Measurements from ENCODE around the gene DDX47. TPM values are rescaled to one million over a fixed set of nuclear protein-coding genes. Genes with fewer than 3 reads are reported as not detected.
"Not testable (repeated sequence)": the region's sequence is repeated elsewhere in the genome, so short reads cannot be mapped to it uniquely, and the experiment has no call there.

The DDX47 gene
- total RNA-seq, 1 donor from 2014 or later: 59.6 TPM

DNA sequence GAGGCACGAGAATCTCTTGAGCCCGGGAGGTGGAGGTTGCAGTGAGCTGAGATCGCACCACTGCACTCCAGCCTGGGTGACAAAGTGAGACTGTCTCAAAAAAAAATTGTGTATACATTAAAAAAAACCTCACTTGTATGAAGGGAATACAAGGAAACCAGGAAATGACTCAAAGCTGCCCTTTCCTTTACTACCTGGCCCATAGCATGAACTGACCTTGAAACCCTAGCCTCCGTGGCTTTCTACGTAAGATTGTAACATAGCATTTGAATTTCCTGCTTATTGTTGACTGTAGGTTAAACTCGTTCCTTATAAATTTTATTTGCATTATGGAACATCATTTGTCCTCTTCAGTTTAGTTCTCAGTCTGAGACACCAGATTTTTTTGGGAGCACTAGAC, 9.1 kb upstream of the DDX47 start:
- TF ChIP-seq, protein P1, sequence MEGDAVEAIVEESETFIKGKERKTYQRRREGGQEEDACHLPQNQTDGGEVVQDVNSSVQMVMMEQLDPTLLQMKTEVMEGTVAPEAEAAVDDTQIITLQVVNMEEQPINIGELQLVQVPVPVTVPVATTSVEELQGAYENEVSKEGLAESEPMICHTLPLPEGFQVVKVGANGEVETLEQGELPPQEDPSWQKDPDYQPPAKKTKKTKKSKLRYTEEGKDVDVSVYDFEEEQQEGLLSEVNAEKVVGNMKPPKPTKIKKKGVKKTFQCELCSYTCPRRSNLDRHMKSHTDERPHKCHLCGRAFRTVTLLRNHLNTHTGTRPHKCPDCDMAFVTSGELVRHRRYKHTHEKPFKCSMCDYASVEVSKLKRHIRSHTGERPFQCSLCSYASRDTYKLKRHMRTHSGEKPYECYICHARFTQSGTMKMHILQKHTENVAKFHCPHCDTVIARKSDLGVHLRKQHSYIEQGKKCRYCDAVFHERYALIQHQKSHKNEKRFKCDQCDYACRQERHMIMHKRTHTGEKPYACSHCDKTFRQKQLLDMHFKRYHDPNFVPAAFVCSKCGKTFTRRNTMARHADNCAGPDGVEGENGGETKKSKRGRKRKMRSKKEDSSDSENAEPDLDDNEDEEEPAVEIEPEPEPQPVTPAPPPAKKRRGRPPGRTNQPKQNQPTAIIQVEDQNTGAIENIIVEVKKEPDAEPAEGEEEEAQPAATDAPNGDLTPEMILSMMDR (IDR thresholded peaks at IDR 0.05): no peak
- Histone ChIP-seq H3K36me3 (no peaks in the 10 kb centered on the region), H3K27me3 (no peaks in the 10 kb centered on the region), H3K9me3 (no peaks in the 10 kb centered on the region), H3K4me1 (peaks cover 35% of the 10 kb centered on the region), H3K27ac (no peak overlapping the region), H3K4me3 (no peak overlapping the region)
- intact Hi-C loops (cut with DNase I): no loop called here
- no peak for DNase-seq
- ATAC-seq: no peak

DNA sequence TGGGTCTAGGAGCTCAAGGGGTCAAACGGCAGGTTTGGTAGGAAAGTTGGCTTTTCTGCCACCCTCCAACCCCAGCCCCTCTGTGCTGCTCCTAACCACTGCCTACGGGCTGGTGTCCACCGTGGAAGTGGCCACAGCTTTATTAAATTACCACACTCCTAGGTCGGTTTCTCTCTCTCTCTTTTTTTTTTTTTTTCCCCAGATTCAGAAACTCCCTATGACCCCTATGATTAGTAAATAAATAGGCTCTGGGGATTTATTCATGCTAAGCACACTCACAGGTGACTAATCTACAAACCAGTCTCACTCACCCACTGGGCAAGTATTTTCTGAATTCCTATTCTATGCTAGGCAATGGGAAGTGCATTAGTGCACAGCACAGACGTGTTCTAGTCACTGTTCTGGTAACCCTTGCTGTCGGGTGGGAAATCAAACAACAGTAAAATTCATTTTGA, 8.7 kb upstream of the DDX47 start:
- no peak for DNase-seq
- H3K27ac ChIP-seq: no peak overlapping the region
- ATAC-seq: no peak
- H3K36me3 ChIP-seq: no peaks in the 10 kb centered on the region
- no peak overlapping the region for H3K4me3 ChIP-seq
- no peaks in the 10 kb centered on the region for H3K27me3 ChIP-seq
- TF ChIP-seq, protein P1 (IDR thresholded peaks at IDR 0.05): no peak
- H3K4me1 ChIP-seq: peaks cover 39% of the 10 kb centered on the region
- intact Hi-C loops (cut with DNase I): no loop called here
- H3K9me3 ChIP-seq: no peaks in the 10 kb centered on the region

DNA sequence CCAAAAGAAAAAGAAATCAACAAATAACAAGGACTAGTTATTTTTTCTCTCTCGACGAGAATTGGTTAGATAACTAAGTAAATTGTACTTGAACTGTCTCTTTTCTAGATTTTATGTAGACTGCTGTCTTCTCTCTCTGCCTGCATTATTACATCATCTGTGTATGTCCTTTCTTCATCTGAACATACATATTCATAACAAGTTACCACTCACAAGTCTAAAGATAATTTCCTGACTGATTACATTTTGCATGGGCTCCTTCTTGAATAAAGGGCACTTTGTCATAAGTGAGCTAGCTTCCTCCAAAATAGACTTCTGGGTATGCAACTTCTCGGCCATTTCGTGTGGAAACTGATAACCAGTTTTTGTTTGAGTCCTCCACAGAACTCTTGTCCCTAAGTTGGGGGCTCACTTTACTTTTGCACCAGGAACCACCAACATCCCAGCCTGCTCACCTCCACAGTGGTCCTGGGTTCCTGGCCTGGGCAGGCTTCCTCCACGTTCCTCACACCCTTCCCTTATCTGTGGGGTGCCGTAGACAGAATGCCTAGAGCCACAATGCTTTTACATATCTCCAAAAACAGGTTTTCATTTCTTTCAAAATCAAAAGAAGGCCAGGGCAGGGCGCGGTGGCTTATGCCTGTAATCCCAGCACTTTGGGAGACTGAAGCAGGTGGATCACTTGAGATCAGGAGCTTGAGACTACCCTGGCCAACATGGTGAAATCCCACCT, 6.2 kb upstream of the DDX47 start:
- Histone ChIP-seq H3K27me3 (no peaks in the 10 kb centered on the region), H3K27ac (peak overlapping the region; percentile 90), H3K36me3 (no peaks in the 10 kb centered on the region), H3K9me3 (no peaks in the 10 kb centered on the region), H3K4me3 (no peak overlapping the region), H3K4me1 (peaks cover 39% of the 10 kb centered on the region)
- ATAC-seq (no peak), DNase-seq (no peak)
- intact Hi-C loops (cut with DNase I): no loop called here
- TF ChIP-seq, protein P1 (IDR thresholded peaks at IDR 0.05): no peak

DNA sequence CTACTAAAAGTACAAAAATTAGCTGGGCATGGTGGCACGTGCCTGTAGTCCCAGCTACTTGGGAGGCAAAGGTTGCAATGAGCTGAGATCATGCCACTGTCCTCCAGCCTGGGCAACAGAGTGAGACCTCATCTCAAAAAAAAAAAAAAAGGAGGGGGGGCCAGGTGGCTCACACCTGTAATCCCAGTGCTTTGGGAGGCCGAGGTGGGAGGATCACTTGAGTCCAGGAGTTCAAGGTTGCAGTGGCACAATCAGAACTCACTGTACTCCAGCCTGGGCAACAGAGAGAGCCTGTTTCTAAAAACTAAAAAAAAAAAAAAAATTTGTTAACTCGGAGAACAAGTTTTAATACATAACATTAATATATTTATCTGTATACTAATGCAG, 5.6 kb upstream of the DDX47 start:
- H3K27ac ChIP-seq: peak overlapping the region; percentile 90
- H3K4me3 ChIP-seq; intact Hi-C loops (cut with DNase I); DNase-seq; H3K36me3 ChIP-seq; H3K27me3 ChIP-seq; H3K9me3 ChIP-seq; ATAC-seq: not testable (repeated sequence)
- peaks cover 39% of the 10 kb centered on the region for H3K4me1 ChIP-seq

DNA sequence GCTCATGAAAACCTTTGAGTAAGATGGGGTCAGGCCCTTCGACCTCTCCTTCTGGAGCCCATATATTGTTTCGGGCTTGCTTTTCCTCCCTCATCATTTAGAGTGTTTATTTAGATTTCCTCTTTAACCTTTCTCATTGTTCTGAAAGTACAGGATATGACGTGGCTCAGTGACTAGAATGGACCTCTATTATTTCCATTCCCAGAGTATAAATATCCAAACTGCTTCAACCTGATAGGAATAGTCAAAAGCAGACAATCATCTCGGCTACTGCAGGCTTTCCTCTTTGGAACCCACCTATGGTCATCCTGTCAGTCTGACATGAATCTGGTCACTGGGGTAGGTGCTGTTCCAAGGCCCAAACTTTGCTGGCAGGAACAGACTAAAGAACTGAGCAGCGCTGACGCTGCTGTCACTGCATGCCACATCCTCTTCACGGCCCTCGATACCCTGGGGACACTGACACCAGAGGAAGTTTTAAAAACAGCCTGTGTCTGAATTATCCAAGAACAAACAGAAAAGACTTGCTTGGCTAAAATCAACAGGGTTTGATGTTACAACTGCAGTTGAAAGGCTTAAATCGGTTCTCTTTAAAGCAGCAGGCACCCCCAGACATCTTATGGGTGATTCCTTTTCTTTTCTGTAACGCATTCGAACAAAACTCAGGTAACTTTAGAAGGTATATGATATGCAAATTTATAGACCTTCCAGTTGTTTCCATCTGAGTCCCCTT, 5.0 kb upstream of the DDX47 start:
- peak; percentile 7 for ATAC-seq
- TF ChIP-seq, protein P1 (IDR thresholded peaks at IDR 0.05): no peak
- H3K27ac ChIP-seq: peak overlapping the region; percentile 90
- peaks cover 35% of the 10 kb centered on the region for H3K4me1 ChIP-seq
- no peaks in the 10 kb centered on the region for H3K36me3 ChIP-seq
- H3K4me3 ChIP-seq: peak overlapping the region; percentile 10
- H3K9me3 ChIP-seq: no peaks in the 10 kb centered on the region
- H3K27me3 ChIP-seq: no peaks in the 10 kb centered on the region
- intact Hi-C loops (cut with DNase I): no loop called here
- no peak for DNase-seq

DNA sequence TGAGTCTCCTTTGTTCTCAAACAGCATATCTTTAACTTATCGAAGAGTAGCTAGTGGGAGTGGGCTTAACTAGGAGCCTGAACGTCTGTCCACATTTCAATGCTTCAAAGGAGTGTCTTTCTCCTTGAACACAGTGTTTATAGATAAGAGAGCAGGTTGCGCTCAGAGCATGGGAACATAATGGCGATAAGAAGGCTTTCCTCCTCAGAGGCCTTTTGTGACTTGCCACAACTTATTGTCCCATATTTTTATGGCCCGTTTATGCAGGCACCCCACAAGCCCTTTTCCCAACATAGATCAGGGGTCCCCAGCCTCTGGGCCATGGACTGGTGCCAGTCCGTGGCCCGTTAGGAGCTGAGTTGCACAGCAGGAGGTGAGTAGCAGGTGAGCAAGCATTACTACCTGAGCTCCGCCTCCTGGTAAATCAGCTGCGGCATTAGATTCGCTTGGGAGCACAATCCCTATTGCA, 2.6 kb upstream of the DDX47 start:
- TF ChIP-seq, protein P1 (IDR thresholded peaks at IDR 0.05): no peak
- Histone ChIP-seq H3K27me3 (no peaks in the 10 kb centered on the region), H3K36me3 (peaks cover 9% of the 10 kb centered on the region), H3K4me1 (peaks cover 41% of the 10 kb centered on the region), H3K27ac (no peak overlapping the region), H3K4me3 (no peak overlapping the region), H3K9me3 (no peaks in the 10 kb centered on the region)
- DNase-seq (no peak), ATAC-seq (no peak)
- intact Hi-C loops (cut with DNase I): no loop called here
